ENCODE measurements around the gene PER1. TPM values are rescaled to one million over a fixed set of nuclear protein-coding genes. Genes with fewer than 3 reads are reported as not detected.
"Not testable (repeated sequence)": the region's sequence is repeated elsewhere in the genome, so short reads cannot be mapped to it uniquely, and the experiment has no call there.

Gene PER1
- total and polyA plus RNA-seq, 4 donors = 93.5 to 238 (median 129) TPM

GRCh38 chr17:8108972-8109660 is 43.1 kb downstream of the PER1 start:
- ATAC-seq (ENCODE audit: insufficient read depth, low FRiP score) (no peak), DNase-seq (no peak)
- TF ChIP-seq, protein P1, sequence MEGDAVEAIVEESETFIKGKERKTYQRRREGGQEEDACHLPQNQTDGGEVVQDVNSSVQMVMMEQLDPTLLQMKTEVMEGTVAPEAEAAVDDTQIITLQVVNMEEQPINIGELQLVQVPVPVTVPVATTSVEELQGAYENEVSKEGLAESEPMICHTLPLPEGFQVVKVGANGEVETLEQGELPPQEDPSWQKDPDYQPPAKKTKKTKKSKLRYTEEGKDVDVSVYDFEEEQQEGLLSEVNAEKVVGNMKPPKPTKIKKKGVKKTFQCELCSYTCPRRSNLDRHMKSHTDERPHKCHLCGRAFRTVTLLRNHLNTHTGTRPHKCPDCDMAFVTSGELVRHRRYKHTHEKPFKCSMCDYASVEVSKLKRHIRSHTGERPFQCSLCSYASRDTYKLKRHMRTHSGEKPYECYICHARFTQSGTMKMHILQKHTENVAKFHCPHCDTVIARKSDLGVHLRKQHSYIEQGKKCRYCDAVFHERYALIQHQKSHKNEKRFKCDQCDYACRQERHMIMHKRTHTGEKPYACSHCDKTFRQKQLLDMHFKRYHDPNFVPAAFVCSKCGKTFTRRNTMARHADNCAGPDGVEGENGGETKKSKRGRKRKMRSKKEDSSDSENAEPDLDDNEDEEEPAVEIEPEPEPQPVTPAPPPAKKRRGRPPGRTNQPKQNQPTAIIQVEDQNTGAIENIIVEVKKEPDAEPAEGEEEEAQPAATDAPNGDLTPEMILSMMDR (IDR thresholded peaks at IDR 0.05; ENCODE audit: control extremely low read depth, extremely low read depth) = no peak
- peaks cover 0 to 4% (median 0%) of the 10 kb centered on the region in 4 donors for H3K9me3 ChIP-seq (ENCODE audit: control insufficient read depth in 4 of 4, insufficient read depth in 3 of 4, low read length in 3 of 4)
- no peak overlapping the region for H3K4me3 ChIP-seq
- WGBS, 2 donors = 88 to 90% methylated on average over 33 of the region's 33 CpGs
- peaks cover 0 to 31% (median 29%) of the 10 kb centered on the region in 3 donors for H3K27me3 ChIP-seq (ENCODE audit: control insufficient read depth in 3 of 3, insufficient read depth in 3 of 3, low read length in 2 of 3)
- H3K36me3 ChIP-seq (ENCODE audit: control insufficient read depth in 4 of 4, insufficient read depth in 4 of 4, low read length in 4 of 4) = no peaks in the 10 kb centered on the region
- H3K4me1 ChIP-seq (ENCODE audit: control insufficient read depth in 5 of 5, insufficient read depth in 5 of 5, low read length in 5 of 5) = peaks cover 0 to 8% (median 0%) of the 10 kb centered on the region in 5 donors
- no peak overlapping the region for H3K9ac ChIP-seq (ENCODE audit: insufficient read depth in 1 of 2, low read length in 2 of 2)
- H3K27ac ChIP-seq (ENCODE audit: low read depth in 1 of 2, low read length in 1 of 2) = no peak overlapping the region

DNA sequence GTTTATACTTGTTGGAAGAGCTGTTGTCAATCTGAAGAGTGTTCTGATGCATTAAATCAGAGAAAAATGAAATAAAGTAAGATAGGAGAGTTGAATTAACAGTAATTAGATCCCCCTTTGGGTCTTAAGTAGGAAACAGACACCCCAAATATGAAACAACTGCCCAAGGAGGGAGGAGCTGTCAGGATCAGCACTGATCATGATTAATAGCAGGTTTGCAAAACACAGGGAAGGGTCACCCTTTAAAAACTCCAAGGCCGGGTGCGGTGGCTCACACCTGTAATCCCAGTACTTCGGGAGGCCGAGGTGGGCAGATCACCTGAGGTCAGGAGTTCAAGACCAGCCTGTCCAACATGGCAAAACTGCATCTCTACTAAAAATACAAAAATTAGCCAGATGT is 45.2 kb downstream of the PER1 start:
- peaks cover 0 to 23% (median 22%) of the 10 kb centered on the region in 3 donors for H3K27me3 ChIP-seq (ENCODE audit: control insufficient read depth in 3 of 3, insufficient read depth in 3 of 3, low read length in 2 of 3)
- H3K36me3 ChIP-seq (ENCODE audit: control insufficient read depth in 4 of 4, insufficient read depth in 4 of 4, low read length in 4 of 4); H3K4me3 ChIP-seq; ATAC-seq (ENCODE audit: insufficient read depth, low FRiP score); H3K9me3 ChIP-seq (ENCODE audit: control insufficient read depth in 4 of 4, insufficient read depth in 3 of 4, low read length in 3 of 4); H3K9ac ChIP-seq (ENCODE audit: insufficient read depth in 1 of 2, low read length in 2 of 2); H3K4me1 ChIP-seq (ENCODE audit: control insufficient read depth in 5 of 5, insufficient read depth in 5 of 5, low read length in 5 of 5); H3K27ac ChIP-seq (ENCODE audit: low read depth in 1 of 2, low read length in 1 of 2); DNase-seq: not testable (repeated sequence)
- 83 to 89% methylated on average over 4 of the region's 4 CpGs for WGBS, 2 donors

GRCh38 chr17:8105957-8106398 is 46.2 kb downstream of the PER1 start:
- no peak overlapping the region for H3K9ac ChIP-seq (ENCODE audit: insufficient read depth in 1 of 2, low read length in 2 of 2)

GRCh38 chr17:8104911-8105310 is 47.3 kb downstream of the PER1 start:
- peaks cover 0 to 3% (median 0%) of the 10 kb centered on the region in 5 donors for H3K4me1 ChIP-seq (ENCODE audit: control insufficient read depth in 5 of 5, insufficient read depth in 5 of 5, low read length in 5 of 5)
- ATAC-seq (ENCODE audit: insufficient read depth, low FRiP score) (no peak), DNase-seq (no peak)
- H3K36me3 ChIP-seq (ENCODE audit: control insufficient read depth in 4 of 4, insufficient read depth in 4 of 4, low read length in 4 of 4) = no peaks in the 10 kb centered on the region
- TF ChIP-seq, protein P1 (IDR thresholded peaks at IDR 0.05; ENCODE audit: control extremely low read depth, extremely low read depth) = no peak
- H3K9me3 ChIP-seq (ENCODE audit: control insufficient read depth in 4 of 4, insufficient read depth in 3 of 4, low read length in 3 of 4) = peaks cover 0 to 2% (median 0%) of the 10 kb centered on the region in 4 donors
- no peak overlapping the region for H3K27ac ChIP-seq (ENCODE audit: low read depth in 1 of 2, low read length in 1 of 2)
- no peak overlapping the region for H3K9ac ChIP-seq (ENCODE audit: insufficient read depth in 1 of 2, low read length in 2 of 2)
- 58 to 71% methylated on average over 8 of the region's 8 CpGs for WGBS, 2 donors
- no peak overlapping the region for H3K4me3 ChIP-seq
- peaks cover 0 to 16% (median 7%) of the 10 kb centered on the region in 3 donors for H3K27me3 ChIP-seq (ENCODE audit: control insufficient read depth in 3 of 3, insufficient read depth in 3 of 3, low read length in 2 of 3)

More at GRCh38 chr17:8105957-8106398, 46.2 kb downstream of the PER1 start:
- no peak overlapping the region for H3K27ac ChIP-seq (ENCODE audit: low read depth in 1 of 2, low read length in 1 of 2)
- WGBS, 2 donors = 84 to 89% methylated on average over 5 of the region's 5 CpGs
- TF ChIP-seq, protein P1 (IDR thresholded peaks at IDR 0.05; ENCODE audit: control extremely low read depth, extremely low read depth) = no peak
- no peaks in the 10 kb centered on the region for H3K36me3 ChIP-seq (ENCODE audit: control insufficient read depth in 4 of 4, insufficient read depth in 4 of 4, low read length in 4 of 4)
- no peak overlapping the region for H3K4me3 ChIP-seq
- H3K4me1 ChIP-seq (ENCODE audit: control insufficient read depth in 5 of 5, insufficient read depth in 5 of 5, low read length in 5 of 5) = peaks cover 0 to 8% (median 0%) of the 10 kb centered on the region in 5 donors
- peaks cover 0 to 19% (median 14%) of the 10 kb centered on the region in 3 donors for H3K27me3 ChIP-seq (ENCODE audit: control insufficient read depth in 3 of 3, insufficient read depth in 3 of 3, low read length in 2 of 3)
- DNase-seq (no peak), ATAC-seq (ENCODE audit: insufficient read depth, low FRiP score) (no peak)
- peaks cover 0 to 4% (median 0%) of the 10 kb centered on the region in 4 donors for H3K9me3 ChIP-seq (ENCODE audit: control insufficient read depth in 4 of 4, insufficient read depth in 3 of 4, low read length in 3 of 4)

All from lung (tissue), 12 donors.